ENCODE measurements around the gene SYTL2.

Gene SYTL2

GRCh38 chr11:85647604-85648299, 163.2 kb downstream of the SYTL2 start, which contains the start of gene TMEM126A:
Gene TMEM126A (plus strand): TSS chr11:85647967. CDS start chr11:85650256, 2,289 bp downstream.
- peak; percentile 88 for DNase-seq (ENCODE audit: low spot score)

- no peak for DNase-seq (ENCODE audit: low spot score)
Observed at GRCh38 chr11:85647078-85647477, 163.9 kb downstream of the SYTL2 start.
